Skeletal muscle tissue (tissue), 4 donors: Measurements from ENCODE around the gene IRS1. TPM values are rescaled to one million over a fixed set of nuclear protein-coding genes. Genes with fewer than 3 reads are reported as not detected.

Experiments used
- H3K27ac ChIP-seq: one replicate; pipeline ENCODE4 v1.7.0; 2013; ENCODE audit warnings: mild to moderate bottlenecking, low read depth, low read length, inconsistent platforms
- H3K27me3 ChIP-seq, 3 donors: one replicate each; pipeline ENCODE4 v1.7.0; 2013; ENCODE audit warnings: low read length in 3 of 3; ENCODE audit not compliant: control insufficient read depth in 3 of 3, insufficient read depth in 3 of 3
- H3K36me3 ChIP-seq, 3 donors: one replicate each; pipeline ENCODE4 v1.7.0; 2013; ENCODE audit warnings: low read length in 3 of 3; ENCODE audit not compliant: control insufficient read depth in 3 of 3, insufficient read depth in 3 of 3
- H3K4me1 ChIP-seq, 3 donors: one replicate each; pipeline ENCODE4 v1.7.0; 2013; ENCODE audit warnings: low read length in 3 of 3, mild to moderate bottlenecking in 3 of 3; ENCODE audit not compliant: control insufficient read depth in 3 of 3, insufficient read depth in 3 of 3
- H3K4me3 ChIP-seq, 3 donors: one replicate each; pipeline ENCODE4 v1.7.0; 2013; ENCODE audit warnings: low read length in 3 of 3
- H3K9ac ChIP-seq, 3 donors: one replicate each; pipeline ENCODE4 v1.7.0; 2013; ENCODE audit warnings: low read length in 3 of 3, mild to moderate bottlenecking in 3 of 3, moderate library complexity in 2 of 3, low read depth in 1 of 3
- H3K9me3 ChIP-seq, 3 donors: one replicate each; pipeline ENCODE4 v1.7.0; 2013; ENCODE audit warnings: low read length in 3 of 3; ENCODE audit not compliant: control insufficient read depth in 3 of 3
- total RNA-seq: library from RNA; depleted of rRNA; stranded (reverse); fragments of >200 nt; gene quantifications from one replicate; pipeline ENCODE4 v1.2.3, GENCODE V29; 2014
- donor health status: Osteomylitis.

The IRS1 gene
- total RNA-seq, 1 donor from 2014 or later: 13.0 TPM

DNA sequence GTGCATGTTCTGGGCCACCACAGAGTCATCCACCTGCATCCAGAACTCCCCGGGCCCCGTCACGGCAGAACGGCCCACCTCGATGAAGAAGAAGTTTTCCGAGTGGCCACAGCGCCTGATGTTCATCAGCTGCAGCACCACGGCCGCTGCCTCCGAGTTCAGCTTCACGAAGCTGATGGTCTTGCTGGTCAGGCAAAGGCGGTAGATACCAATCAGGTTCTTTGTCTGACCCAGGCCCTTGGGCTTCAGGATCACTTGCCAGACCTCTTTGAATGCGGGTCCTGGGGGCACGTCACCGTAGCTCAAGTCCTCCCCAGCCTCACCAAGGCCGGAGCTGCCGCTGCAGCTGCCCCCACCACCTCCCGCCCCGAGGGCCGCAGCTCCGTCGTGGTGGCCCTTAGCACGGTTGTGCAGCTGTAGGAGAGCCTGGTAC, 1.6 kb downstream of the IRS1 start:
- H3K4me1 ChIP-seq: peaks cover 44 to 47% (median 46%) of the 10 kb centered on the region in 3 donors
- H3K4me3 ChIP-seq: peak overlapping the region; percentile 57 to 82 (median 73)
- peaks cover 7 to 23% (median 21%) of the 10 kb centered on the region in 3 donors for H3K36me3 ChIP-seq
- H3K9me3 ChIP-seq: no peaks in the 10 kb centered on the region
- peaks cover 0 to 3% (median 0%) of the 10 kb centered on the region in 3 donors for H3K27me3 ChIP-seq
- H3K27ac ChIP-seq: peak overlapping the region; percentile 89
- H3K9ac ChIP-seq: peak overlapping the region; percentile 83 to 92 (median 89)

DNA sequence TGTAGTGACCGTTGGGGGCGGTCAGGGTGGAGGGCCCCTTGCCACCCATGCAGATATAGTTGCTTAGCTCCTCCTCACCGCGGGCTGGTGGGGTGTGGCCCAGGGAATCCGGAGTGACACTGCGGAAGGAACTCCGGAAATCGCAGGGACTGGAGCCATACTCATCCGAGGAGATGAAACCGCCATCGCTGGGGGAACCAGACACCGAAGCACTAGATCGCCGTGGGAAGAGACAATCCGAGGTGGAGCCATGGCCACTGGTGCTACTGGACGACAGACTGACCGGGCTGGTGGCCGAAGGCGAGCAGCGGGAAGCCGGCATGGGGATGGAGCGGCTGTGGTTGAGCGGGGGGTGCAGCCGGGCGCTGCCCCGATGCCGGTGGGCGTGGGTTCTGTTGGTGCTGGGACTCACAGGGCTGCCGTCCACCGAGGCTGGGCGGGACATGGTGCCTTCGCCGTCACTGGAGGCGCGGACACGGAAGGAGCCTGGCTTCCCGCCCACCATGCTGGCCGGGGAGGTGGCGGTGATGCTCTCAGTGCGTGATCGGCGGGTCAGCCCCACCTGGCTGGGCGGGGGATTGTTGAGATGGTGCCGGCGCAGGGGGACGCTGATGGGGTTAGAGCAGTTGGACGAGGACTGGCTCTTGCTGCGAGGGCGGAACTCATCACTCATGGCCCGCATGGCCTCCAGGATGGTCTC, 2.2 kb downstream of the IRS1 start:
- Histone ChIP-seq H3K9me3 (no peaks in the 10 kb centered on the region), H3K4me1 (peaks cover 46 to 51% (median 48%) of the 10 kb centered on the region in 3 donors), H3K9ac (peak overlapping the region; percentile 83 to 92 (median 89)), H3K27ac (peak overlapping the region; percentile 89), H3K36me3 (peaks cover 7 to 23% (median 21%) of the 10 kb centered on the region in 3 donors), H3K27me3 (peaks cover 0 to 3% (median 0%) of the 10 kb centered on the region in 3 donors), H3K4me3 (peak overlapping the region; percentile 57 to 82 (median 73))

DNA sequence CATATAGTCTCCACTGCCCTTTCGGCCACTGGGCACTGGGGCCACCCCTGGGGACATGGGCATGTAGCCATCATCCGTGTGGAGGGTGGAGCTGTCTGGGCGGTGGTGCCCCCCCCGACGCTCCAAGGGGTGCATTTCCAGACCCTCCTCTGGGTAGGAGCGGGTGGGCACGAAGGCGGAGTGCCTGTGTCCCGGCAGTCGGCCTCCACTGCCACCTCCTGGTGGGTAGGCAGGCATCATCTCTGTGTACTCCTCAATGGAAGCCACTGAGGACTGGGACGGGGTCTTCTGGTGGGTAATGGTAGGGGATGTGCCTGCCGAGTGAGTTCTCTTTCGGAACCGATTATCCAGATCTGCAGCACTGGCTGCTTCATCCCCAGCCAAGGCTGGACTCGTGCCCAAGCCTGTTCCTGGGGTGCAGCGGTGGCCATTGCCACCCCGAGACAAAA, 2.8 kb downstream of the IRS1 start:
- H3K9me3 ChIP-seq: no peaks in the 10 kb centered on the region
- peak overlapping the region; percentile 89 for H3K27ac ChIP-seq
- H3K27me3 ChIP-seq: peaks cover 0 to 3% (median 0%) of the 10 kb centered on the region in 3 donors
- H3K36me3 ChIP-seq: peaks cover 7 to 23% (median 21%) of the 10 kb centered on the region in 3 donors
- peak overlapping the region; percentile 57 to 82 (median 73) for H3K4me3 ChIP-seq
- peak overlapping the region; percentile 83 to 92 (median 89) for H3K9ac ChIP-seq
- H3K4me1 ChIP-seq: peaks cover 48 to 56% (median 52%) of the 10 kb centered on the region in 3 donors

DNA sequence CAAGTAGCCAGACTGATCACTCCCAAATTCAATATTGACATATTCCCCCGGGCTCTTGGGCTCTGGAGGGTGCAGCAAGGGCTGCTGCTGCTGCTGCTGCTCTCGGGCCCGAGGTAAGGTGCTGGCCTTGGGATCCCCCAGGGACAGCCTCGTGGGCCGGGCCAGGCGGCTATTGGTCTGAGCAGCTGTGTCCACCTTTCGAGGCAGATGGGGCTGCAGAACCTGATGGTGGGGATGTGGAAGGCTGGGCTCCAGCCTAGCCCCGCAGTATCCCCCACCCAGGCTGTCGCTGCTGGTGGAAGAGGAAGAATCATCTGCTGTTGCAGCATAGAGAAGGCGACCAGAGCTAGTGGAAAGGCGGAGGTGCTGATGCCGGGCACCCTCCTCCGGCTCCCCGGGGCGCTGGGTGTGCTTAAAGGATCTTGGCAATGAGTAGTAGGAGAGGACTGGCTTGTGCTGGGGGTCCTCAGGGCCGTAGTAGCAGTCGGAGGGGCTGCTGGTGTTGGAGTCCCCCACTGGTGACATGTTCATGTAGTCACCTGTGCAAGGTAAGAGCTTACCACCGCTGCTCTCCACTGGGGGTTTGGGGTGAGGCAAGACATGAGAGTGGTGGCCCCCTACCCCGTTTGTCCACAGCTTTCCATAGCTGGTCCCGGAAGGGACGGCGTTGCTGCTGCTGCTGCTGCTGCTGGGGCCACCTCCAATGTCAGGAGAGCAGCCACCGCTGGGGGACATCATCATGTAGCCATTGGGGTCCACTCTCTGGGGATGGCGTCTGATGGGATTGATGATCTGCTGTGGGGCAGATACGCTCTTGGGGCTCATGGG, 3.4 kb downstream of the IRS1 start:
- Histone ChIP-seq H3K9me3 (no peaks in the 10 kb centered on the region), H3K36me3 (peaks cover 7 to 23% (median 21%) of the 10 kb centered on the region in 3 donors), H3K27me3 (peaks cover 0 to 3% (median 0%) of the 10 kb centered on the region in 3 donors), H3K4me1 (peaks cover 43 to 52% (median 51%) of the 10 kb centered on the region in 3 donors), H3K4me3 (peak overlapping the region; percentile 57 to 82 (median 73)), H3K27ac (peak overlapping the region; percentile 89), H3K9ac (peak overlapping the region; percentile 83 to 92 (median 89))

DNA sequence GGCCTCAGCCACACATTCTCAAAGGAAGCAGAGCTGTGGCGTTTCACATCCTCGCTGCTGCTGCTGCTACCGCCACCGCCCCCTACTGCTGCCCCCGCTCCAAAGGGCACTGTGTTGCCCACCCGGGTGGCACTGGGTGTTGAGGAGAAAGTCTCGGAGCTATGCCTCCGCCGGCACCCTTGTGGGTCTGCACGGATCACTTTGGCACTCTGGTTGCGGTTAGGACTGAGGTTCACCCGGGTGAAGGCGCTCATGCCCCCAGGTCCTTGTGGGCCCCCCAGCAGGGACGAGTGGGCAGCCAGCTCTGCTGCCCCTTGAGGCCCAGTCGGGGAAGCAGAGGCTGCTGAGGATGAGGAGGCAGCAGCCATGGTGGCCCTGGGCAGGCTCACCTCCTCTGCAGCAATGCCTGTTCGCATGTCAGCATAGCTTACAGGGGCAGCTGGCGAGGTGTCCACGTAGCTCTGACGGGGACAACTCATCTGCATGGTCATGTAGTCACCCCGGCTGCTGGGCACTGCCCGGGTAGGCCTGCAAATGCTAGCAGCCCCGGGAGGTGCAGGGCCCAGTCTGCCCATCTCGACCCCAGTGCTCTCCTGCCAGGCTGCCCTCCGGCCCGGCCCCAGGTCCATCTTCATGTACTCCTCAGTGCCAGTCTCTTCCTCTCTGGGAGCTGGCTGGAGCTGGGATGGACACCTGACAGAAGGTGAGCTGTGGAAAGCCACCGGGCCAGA, 4.2 kb downstream of the IRS1 start:
- H3K9ac ChIP-seq: peak overlapping the region; percentile 83 to 92 (median 89)
- H3K4me1 ChIP-seq: peaks cover 47 to 60% (median 53%) of the 10 kb centered on the region in 3 donors
- H3K27ac ChIP-seq: peak overlapping the region; percentile 89

DNA sequence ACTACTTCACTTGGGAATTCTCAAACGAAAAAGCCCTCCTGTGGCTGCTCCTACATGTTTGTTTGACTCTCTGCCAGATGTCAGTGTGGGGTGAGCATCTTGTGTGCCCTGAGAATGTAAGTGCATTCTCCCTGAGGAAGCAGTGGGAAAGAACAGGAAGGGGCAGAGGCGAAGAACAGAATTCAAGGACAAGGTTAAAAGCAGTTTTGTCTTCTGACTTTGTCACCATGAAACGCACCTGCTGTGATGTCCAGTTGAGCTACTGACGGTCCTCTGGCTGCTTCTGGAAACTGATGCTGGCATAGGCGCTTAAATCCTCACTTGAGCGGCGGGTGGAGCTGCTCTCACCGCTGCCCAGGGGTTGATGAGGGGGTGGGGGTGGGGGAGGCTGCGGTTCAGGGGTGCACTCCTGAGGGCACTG, 4.9 kb downstream of the IRS1 start:
- Histone ChIP-seq H3K4me1 (peaks cover 46 to 60% (median 56%) of the 10 kb centered on the region in 3 donors), H3K27me3 (peaks cover 0 to 3% (median 0%) of the 10 kb centered on the region in 3 donors), H3K4me3 (peak overlapping the region; percentile 57 to 82 (median 73)), H3K27ac (peak overlapping the region; percentile 89), H3K9ac (peak overlapping the region; percentile 76 to 92 (median 92)), H3K9me3 (no peaks in the 10 kb centered on the region), H3K36me3 (peaks cover 7 to 23% (median 21%) of the 10 kb centered on the region in 3 donors)

More for the DNA sequence above, 4.2 kb downstream of the IRS1 start:
- peaks cover 0 to 3% (median 0%) of the 10 kb centered on the region in 3 donors for H3K27me3 ChIP-seq
- no peaks in the 10 kb centered on the region for H3K9me3 ChIP-seq
- H3K36me3 ChIP-seq: peaks cover 7 to 23% (median 21%) of the 10 kb centered on the region in 3 donors
- H3K4me3 ChIP-seq: peak overlapping the region; percentile 57 to 82 (median 73)

DNA sequence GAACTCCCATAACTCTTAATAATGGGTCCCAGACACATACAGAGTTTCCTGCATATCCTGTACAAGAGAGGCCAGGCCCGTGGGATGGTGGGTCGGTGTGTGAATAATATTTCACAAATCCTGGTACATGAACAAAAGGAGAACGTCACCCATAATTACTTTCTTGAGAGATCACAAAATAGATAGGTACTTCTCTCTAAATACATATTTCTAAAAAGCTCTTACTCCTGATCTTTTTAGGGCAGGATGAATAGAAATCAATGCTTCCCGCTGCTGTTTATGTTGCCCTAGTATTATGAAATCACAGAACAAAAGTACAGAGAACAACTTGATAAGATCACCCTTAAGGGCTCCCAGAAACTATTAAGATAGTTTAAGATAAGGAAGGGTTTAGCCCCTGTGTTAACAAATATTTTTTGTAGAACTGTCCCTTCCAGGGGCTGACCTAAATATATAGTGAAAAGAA, 5.4 kb downstream of the IRS1 start:
- Histone ChIP-seq H3K36me3 (peaks cover 7 to 23% (median 21%) of the 10 kb centered on the region in 3 donors), H3K4me1 (peaks cover 52 to 65% (median 62%) of the 10 kb centered on the region in 3 donors), H3K9ac (peak overlapping the region; percentile 76 to 92 (median 92)), H3K27me3 (peaks cover 0 to 3% (median 0%) of the 10 kb centered on the region in 3 donors), H3K9me3 (no peaks in the 10 kb centered on the region), H3K27ac (peak overlapping the region; percentile 89), H3K4me3 (peak overlapping the region; percentile 57 to 73 (median 69))

DNA sequence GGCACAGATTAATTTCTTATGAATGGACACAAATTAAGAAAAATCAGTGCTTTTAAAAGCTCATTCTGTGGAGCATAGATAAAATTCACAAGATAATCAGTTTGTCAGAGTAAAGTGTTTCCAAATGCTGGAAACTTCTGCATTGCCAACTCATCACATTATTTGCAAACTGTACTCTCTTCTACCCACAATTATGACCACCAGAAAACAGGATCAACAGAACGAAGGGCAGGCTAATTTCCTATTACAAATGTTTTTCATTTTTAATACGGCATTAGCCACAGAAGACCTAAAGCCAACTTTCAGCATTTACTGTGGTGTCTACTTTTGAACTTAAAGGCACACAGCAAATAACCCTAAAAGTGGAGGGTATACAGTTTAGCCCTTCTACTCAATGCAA, 6.0 kb downstream of the IRS1 start:
- no peaks in the 10 kb centered on the region for H3K9me3 ChIP-seq
- peak overlapping the region; percentile 57 to 73 (median 69) for H3K4me3 ChIP-seq
- peak overlapping the region; percentile 89 for H3K27ac ChIP-seq
- H3K4me1 ChIP-seq: peaks cover 56 to 68% (median 65%) of the 10 kb centered on the region in 3 donors
- H3K36me3 ChIP-seq: peaks cover 7 to 23% (median 21%) of the 10 kb centered on the region in 3 donors
- H3K27me3 ChIP-seq: peaks cover 0 to 3% (median 0%) of the 10 kb centered on the region in 3 donors
- peak overlapping the region; percentile 76 to 92 (median 92) for H3K9ac ChIP-seq
